ENCODE data around the gene TTC12.

Gene TTC12

DNA sequence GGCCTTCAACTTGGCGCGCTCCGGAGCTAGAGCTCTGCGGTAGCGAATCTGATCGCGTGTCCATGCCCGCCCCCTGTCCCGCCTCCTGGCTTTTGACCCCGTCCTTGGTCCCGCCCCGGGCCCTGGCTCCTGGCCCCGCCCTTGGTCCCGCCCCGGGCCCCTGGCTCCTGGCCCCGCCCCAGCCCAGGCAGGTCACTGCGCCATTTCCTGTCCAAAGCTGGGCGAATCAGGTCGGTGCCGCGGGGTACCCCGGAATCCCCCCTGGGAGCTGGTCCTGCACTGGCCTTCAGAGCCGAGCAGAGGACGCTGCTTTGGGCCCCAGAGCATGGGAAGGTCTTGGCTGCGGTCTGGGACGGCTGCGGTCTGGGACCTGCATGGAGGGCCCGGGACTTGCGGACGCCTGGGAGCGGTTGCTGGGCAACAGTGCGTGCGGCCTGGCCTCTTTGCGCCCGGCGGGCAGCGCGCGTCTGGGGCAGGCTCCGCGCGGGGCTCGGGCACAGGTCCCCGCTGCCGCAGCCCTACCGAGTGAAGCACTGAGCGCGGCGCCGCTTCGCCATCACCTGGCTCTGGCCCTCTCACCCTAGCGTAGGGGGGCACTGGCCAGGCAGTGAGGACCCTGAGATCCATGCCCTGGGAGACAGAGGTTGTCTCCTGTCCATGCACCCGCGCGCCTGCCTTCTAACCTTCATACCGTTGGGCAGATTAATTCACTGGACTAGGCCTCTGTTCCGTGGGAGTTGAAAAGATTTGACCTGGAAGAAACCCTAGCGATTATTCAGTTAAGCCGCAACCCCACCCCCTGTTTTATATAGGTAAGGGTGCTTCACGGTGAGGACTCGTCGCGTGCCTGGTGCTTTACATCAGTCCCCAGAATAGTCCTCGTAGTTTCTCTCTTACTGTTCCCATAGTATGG lies at the start of gene TTC12:
Gene TTC12 (plus strand): TSS at position 195 of the 913 bp plus-strand sequence. CDS start 1,675 bp downstream, outside the sequence.
- in situ Hi-C loops (cut with HindIII; ENCODE audit: low sequenced_read_pairs) = no loop called here
- no peak for TF ChIP-seq CTCF (IDR thresholded peaks at IDR 0.05; ENCODE audit: low read depth, low read length, missing control alignments)
- peak within 1 kb of the TSS; percentile 55 for H3K4me3 ChIP-seq (ENCODE audit: low read depth, low read length)
- peak; percentile 61 for DNase-seq (ENCODE audit: low read depth)

GRCh38 chr11:113265362-113265761 lies 49.0 kb upstream of the TTC12 start:
- in situ Hi-C loops (cut with HindIII; ENCODE audit: low sequenced_read_pairs) = no loop called here
- H3K4me3 ChIP-seq (ENCODE audit: low read depth, low read length) = no peak overlapping the region
- DNase-seq (ENCODE audit: low read depth) = no peak
- TF ChIP-seq CTCF (IDR thresholded peaks at IDR 0.05; ENCODE audit: low read depth, low read length, missing control alignments) = no peak

GRCh38 chr11:113267493-113267892 lies 46.9 kb upstream of the TTC12 start:
- in situ Hi-C loops (cut with HindIII; ENCODE audit: low sequenced_read_pairs) = no loop called here
- no peak for DNase-seq (ENCODE audit: low read depth)
- no peak for TF ChIP-seq CTCF (IDR thresholded peaks at IDR 0.05; ENCODE audit: low read depth, low read length, missing control alignments)
- H3K4me3 ChIP-seq (ENCODE audit: low read depth, low read length) = no peak overlapping the region

DNA sequence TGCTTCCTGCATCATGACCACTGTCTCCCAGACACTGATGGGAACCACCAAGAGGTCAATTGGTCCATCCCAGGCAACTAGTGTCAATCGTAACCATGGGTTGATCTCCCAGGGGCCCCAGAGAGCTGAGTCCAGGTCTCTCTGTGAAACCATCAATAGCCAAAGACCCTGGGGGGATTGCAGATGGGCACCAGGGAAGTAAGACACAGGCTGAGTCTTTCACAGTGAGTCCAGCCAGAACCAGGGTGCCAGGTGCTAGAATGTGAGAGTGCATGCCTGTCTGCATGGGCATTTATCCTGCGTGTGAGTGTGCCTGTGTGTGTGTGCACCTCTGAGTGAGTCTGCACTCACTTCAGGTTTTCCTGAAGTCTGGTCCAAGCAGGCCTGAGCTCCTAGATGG lies 45.3 kb upstream of the TTC12 start:
- no peak for DNase-seq (ENCODE audit: low read depth)
- no peak for TF ChIP-seq CTCF (IDR thresholded peaks at IDR 0.05; ENCODE audit: low read depth, low read length, missing control alignments)
- no peak overlapping the region for H3K4me3 ChIP-seq (ENCODE audit: low read depth, low read length)
- in situ Hi-C loops (cut with HindIII; ENCODE audit: low sequenced_read_pairs) = no loop called here

DNA sequence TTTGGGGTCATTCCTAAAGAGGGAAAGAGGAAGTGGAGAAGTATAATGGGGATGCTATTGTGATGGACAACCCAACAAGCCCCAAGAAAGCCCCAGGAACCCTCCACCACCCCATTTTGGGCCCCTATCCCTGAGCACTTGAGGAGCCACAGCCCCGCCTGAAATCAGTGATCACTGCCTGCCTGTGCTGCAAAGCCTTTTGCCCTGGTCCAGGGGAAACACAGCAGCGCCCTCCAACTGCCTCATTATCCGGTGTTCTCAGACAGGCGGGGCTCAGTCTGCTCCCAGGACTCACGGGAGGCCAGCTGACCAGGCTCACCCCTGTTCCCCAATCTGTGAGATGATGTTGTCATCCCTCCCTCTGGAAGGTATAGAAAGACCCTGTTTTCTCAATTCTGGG lies 44.7 kb upstream of the TTC12 start:
- no peak for DNase-seq (ENCODE audit: low read depth)
- no peak for TF ChIP-seq CTCF (IDR thresholded peaks at IDR 0.05; ENCODE audit: low read depth, low read length, missing control alignments)
- in situ Hi-C loops (cut with HindIII; ENCODE audit: low sequenced_read_pairs) = no loop called here
- H3K4me3 ChIP-seq (ENCODE audit: low read depth, low read length) = no peak overlapping the region

GRCh38 chr11:113270080-113270479 lies 44.3 kb upstream of the TTC12 start:
- TF ChIP-seq CTCF (IDR thresholded peaks at IDR 0.05; ENCODE audit: low read depth, low read length, missing control alignments) = no peak
- in situ Hi-C loops (cut with HindIII; ENCODE audit: low sequenced_read_pairs) = no loop called here
- H3K4me3 ChIP-seq (ENCODE audit: low read depth, low read length) = no peak overlapping the region
- DNase-seq (ENCODE audit: low read depth) = no peak
